ENCODE measurements around the gene CES2. TPM values are rescaled to one million over a fixed set of nuclear protein-coding genes. Genes with fewer than 3 reads are reported as not detected.

Gene CES2
- total RNA-seq, 4 donors from 2014 or later, result 49.7 to 69.4 (median 53.6) TPM

- Histone ChIP-seq H3K9me3 (no peaks in the 10 kb centered on the region), H3K4me3 (replicated peaks in 1 of 3) (no peak overlapping the region), H3K36me3 (peaks cover 39 to 44% of the 10 kb centered on the region in 2 donors), H3K27me3 (no peaks in the 10 kb centered on the region), H3K27ac (no peak overlapping the region), H3K4me1 (peaks cover 20 to 23% of the 10 kb centered on the region in 2 donors)
- no peak for DNase-seq
- 95 to 98% methylated on average over 8 to 10 of the region's 10 CpGs for WGBS, 2 donors
- TF ChIP-seq CTCF (IDR thresholded peaks at IDR 0.05) (no peak), POLR2A (IDR thresholded peaks at IDR 0.05) (no peak)
- intact Hi-C loops (cut with DNase I), result no loop called here
Measured at GRCh38 chr16:66937725-66938337, 2.5 kb downstream of the CES2 start.

GRCh38 chr16:66939366-66939765 is 4.0 kb downstream of the CES2 start:
- peaks cover 49 to 50% of the 10 kb centered on the region in 2 donors for H3K36me3 ChIP-seq
- H3K4me1 ChIP-seq, result peaks cover 12 to 15% of the 10 kb centered on the region in 2 donors
- intact Hi-C loops (cut with DNase I), result no loop called here
- no peaks in the 10 kb centered on the region for H3K9me3 ChIP-seq
- no peak for TF ChIP-seq POLR2A (IDR thresholded peaks at IDR 0.05)
- no peak for TF ChIP-seq CTCF (IDR thresholded peaks at IDR 0.05)
- DNase-seq, result no peak
- H3K4me3 ChIP-seq (replicated peaks in 1 of 3), result no peak overlapping the region
- H3K27me3 ChIP-seq, result no peaks in the 10 kb centered on the region
- H3K27ac ChIP-seq, result no peak overlapping the region

DNA sequence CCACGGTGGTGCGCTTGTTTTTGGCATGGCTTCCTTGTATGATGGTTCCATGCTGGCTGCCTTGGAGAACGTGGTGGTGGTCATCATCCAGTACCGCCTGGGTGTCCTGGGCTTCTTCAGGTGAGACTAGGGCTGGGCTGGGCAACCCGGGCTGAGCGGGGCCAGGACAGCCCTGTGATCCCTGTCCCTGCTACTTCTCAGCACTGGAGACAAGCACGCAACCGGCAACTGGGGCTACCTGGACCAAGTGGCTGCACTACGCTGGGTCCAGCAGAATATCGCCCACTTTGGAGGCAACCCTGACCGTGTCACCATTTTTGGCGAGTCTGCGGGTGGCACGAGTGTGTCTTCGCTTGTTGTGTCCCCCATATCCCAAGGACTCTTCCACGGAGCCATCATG is 4.9 kb downstream of the CES2 start:
- DNase-seq, result no peak
- TF ChIP-seq POLR2A (IDR thresholded peaks at IDR 0.05) (no peak), CTCF (IDR thresholded peaks at IDR 0.05) (no peak)
- WGBS, 2 donors, result 92 to 100% methylated on average over 10 to 11 of the region's 16 CpGs
- Histone ChIP-seq H3K4me3 (replicated peaks in 1 of 3) (no peak overlapping the region), H3K4me1 (peaks cover 11 to 15% of the 10 kb centered on the region in 2 donors), H3K9me3 (no peaks in the 10 kb centered on the region), H3K27me3 (no peaks in the 10 kb centered on the region), H3K36me3 (peaks cover 49 to 50% of the 10 kb centered on the region in 2 donors), H3K27ac (no peak overlapping the region)
- intact Hi-C loops (cut with DNase I), result no loop called here

DNA sequence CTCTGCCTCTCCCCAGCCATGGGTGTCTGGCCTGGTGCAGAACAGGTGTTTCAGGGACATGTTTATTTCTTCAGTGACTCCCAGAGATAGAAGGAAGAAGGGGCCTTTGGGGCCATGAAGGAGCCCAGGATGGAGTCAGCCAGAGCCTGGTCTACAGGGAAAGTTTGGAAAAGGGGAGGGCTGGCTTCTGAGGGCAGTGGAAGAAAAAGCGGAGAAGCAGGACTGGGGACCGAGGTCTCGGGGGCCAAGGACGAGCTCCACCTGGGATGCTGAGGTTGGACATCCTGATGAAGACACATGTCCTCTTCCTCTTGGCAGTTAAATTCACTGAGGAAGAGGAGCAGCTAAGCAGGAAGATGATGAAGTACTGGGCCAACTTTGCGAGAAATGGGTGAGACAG is 7.7 kb downstream of the CES2 start:
- peaks cover 0 to 4% of the 10 kb centered on the region in 2 donors for H3K4me1 ChIP-seq
- no peak for DNase-seq
- intact Hi-C loops (cut with DNase I), result no loop called here
- WGBS, 2 donors, result 97 to 99% methylated on average over 5 of the region's 5 CpGs
- no peak overlapping the region for H3K27ac ChIP-seq
- no peak for TF ChIP-seq POLR2A (IDR thresholded peaks at IDR 0.05)
- TF ChIP-seq CTCF (IDR thresholded peaks at IDR 0.05), result no peak
- peaks cover 49 to 50% of the 10 kb centered on the region in 2 donors for H3K36me3 ChIP-seq
- H3K27me3 ChIP-seq, result no peaks in the 10 kb centered on the region
- no peak overlapping the region for H3K4me3 ChIP-seq (replicated peaks in 1 of 3)
- H3K9me3 ChIP-seq, result no peaks in the 10 kb centered on the region

DNA sequence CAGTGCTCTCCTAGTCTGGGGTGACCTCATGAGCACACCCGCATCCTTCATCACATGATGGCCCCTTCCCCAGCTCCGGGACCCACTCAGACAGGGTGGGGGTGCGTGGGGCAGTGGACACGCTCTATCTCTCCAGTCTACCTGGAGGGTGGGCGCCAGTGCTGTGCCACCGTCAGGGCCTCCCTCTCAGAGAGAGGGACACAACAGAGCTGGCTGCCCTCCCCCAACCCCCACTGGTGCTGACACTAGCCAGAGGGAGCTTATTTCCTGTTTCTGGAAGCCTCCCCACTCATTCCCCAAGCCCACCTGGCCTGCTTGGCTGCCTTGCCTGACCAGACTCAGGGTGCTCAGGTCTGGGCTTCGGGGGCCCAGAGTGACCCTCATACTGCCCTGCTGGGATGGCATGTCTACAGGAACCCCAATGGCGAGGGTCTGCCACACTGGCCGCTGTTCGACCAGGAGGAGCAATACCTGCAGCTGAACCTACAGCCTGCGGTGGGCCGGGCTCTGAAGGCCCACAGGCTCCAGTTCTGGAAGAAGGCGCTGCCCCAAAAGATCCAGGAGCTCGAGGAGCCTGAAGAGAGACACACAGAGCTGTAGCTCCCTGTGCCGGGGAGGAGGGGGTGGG is 8.2 kb downstream of the CES2 start:
- 92 to 95% methylated on average over 6 to 11 of the region's 15 CpGs for WGBS, 2 donors

More for the DNA sequence above, 8.2 kb downstream of the CES2 start:
- intact Hi-C loops (cut with DNase I), result no loop called here
- Histone ChIP-seq H3K36me3 (peaks cover 46 to 49% of the 10 kb centered on the region in 2 donors), H3K27me3 (no peaks in the 10 kb centered on the region), H3K4me1 (peaks cover 4 to 7% of the 10 kb centered on the region in 2 donors), H3K9me3 (no peaks in the 10 kb centered on the region), H3K27ac (no peak overlapping the region), H3K4me3 (replicated peaks in 1 of 3) (no peak overlapping the region)
- TF ChIP-seq CTCF (IDR thresholded peaks at IDR 0.05), result no peak
- no peak for TF ChIP-seq POLR2A (IDR thresholded peaks at IDR 0.05)
- no peak for DNase-seq

Data from thyroid gland (tissue), 4 donors.